Mononuclear cell (primary cell): Measurements from ENCODE around the gene WEE2. TPM values are rescaled to one million over a fixed set of nuclear protein-coding genes. Genes with fewer than 3 reads are reported as not detected.
A peak's percentile ranks its signal among the peaks of the same experiment; 100 is the strongest.
"Not testable (repeated sequence)": the region's sequence is repeated elsewhere in the genome, so short reads cannot be mapped to it uniquely, and the experiment has no call there.

Source experiments
- H3K27me3 ChIP-seq: 2 replicates; pipeline ENCODE4 v1.6.0; 2011; ENCODE audit warnings: low read length, control low read depth; ENCODE audit not compliant: insufficient read depth
- H3K4me1 ChIP-seq: 2 replicates; pipeline ENCODE4 v1.5.1; 2011; ENCODE audit warnings: mild to moderate bottlenecking, low read length, control low read depth; ENCODE audit not compliant: insufficient read depth
- H3K4me3 ChIP-seq: 2 replicates; pipeline ENCODE4 v1.5.1; 2011; ENCODE audit warnings: mild to moderate bottlenecking, low read length, moderate library complexity
- H3K9me3 ChIP-seq: 2 replicates; pipeline ENCODE4 v1.5.1; 2011; ENCODE audit warnings: low read depth, mild to moderate bottlenecking, control low read depth, low read length
- total RNA-seq: library from RNA; depleted of rRNA; stranded (reverse); fragments of >200 nt; gene quantifications from one replicate; pipeline ENCODE4 v1.2.3, GENCODE V29; 2012

The WEE2 gene
- total RNA-seq, 1 donor: 0.31 TPM

- Histone ChIP-seq H3K9me3 (no peaks in the 10 kb centered on the region), H3K27me3 (no peaks in the 10 kb centered on the region), H3K4me1 (no peaks in the 10 kb centered on the region), H3K4me3 (no peak overlapping the region)
Observed at GRCh38 chr7:141715794-141716689, 7.9 kb downstream of the WEE2 start.

GRCh38 chr7:141717450-141717849, 9.3 kb downstream of the WEE2 start:
- no peak overlapping the region for H3K4me3 ChIP-seq
- no peaks in the 10 kb centered on the region for H3K9me3 ChIP-seq
- H3K27me3 ChIP-seq: no peaks in the 10 kb centered on the region
- no peaks in the 10 kb centered on the region for H3K4me1 ChIP-seq

GRCh38 chr7:141722529-141722928, 14.4 kb downstream of the WEE2 start:
- no peaks in the 10 kb centered on the region for H3K27me3 ChIP-seq
- H3K4me1 ChIP-seq: no peaks in the 10 kb centered on the region
- H3K9me3 ChIP-seq: no peaks in the 10 kb centered on the region
- H3K4me3 ChIP-seq: no peak overlapping the region

GRCh38 chr7:141729020-141729419, 20.9 kb downstream of the WEE2 start:
- H3K4me1 ChIP-seq: no peaks in the 10 kb centered on the region
- no peak overlapping the region for H3K4me3 ChIP-seq
- H3K27me3 ChIP-seq: no peaks in the 10 kb centered on the region
- no peaks in the 10 kb centered on the region for H3K9me3 ChIP-seq

- Histone ChIP-seq H3K9me3 (no peaks in the 10 kb centered on the region), H3K27me3 (no peaks in the 10 kb centered on the region), H3K4me3 (no peak overlapping the region), H3K4me1 (no peaks in the 10 kb centered on the region)
Observed at GRCh38 chr7:141731476-141732149, 23.5 kb downstream of the WEE2 start.

- H3K4me1 ChIP-seq: peaks cover 30% of the 10 kb centered on the region
- no peaks in the 10 kb centered on the region for H3K9me3 ChIP-seq
- peak overlapping the region; percentile 87 for H3K4me3 ChIP-seq
- H3K27me3 ChIP-seq: no peaks in the 10 kb centered on the region
Observed at GRCh38 chr7:141737118-141737835, 29.1 kb downstream of the WEE2 start.

- Histone ChIP-seq H3K27me3 (no peaks in the 10 kb centered on the region), H3K4me1 (peaks cover 30% of the 10 kb centered on the region), H3K9me3 (no peaks in the 10 kb centered on the region), H3K4me3 (peak within 1 kb of the TSS; percentile 87)
Observed at GRCh38 chr7:141737836-141738591, 29.9 kb downstream of the WEE2 start, which contains the start of gene SSBP1. SSBP1 (plus strand) TSS chr7:141738358; CDS start chr7:141739167, 809 bp downstream.

- no peaks in the 10 kb centered on the region for H3K27me3 ChIP-seq
- peaks cover 30% of the 10 kb centered on the region for H3K4me1 ChIP-seq
- H3K4me3 ChIP-seq: peak overlapping the region; percentile 87
- no peaks in the 10 kb centered on the region for H3K9me3 ChIP-seq
Observed at GRCh38 chr7:141738592-141739013, 30.4 kb downstream of the WEE2 start.

- H3K27me3 ChIP-seq: no peaks in the 10 kb centered on the region
- H3K4me1 ChIP-seq: peaks cover 30% of the 10 kb centered on the region
- no peak overlapping the region for H3K4me3 ChIP-seq
- H3K9me3 ChIP-seq: no peaks in the 10 kb centered on the region
Observed at GRCh38 chr7:141739250-141739649, 31.1 kb downstream of the WEE2 start.

GRCh38 chr7:141742229-141742628, 34.1 kb downstream of the WEE2 start:
- Histone ChIP-seq H3K27me3 (no peaks in the 10 kb centered on the region), H3K4me1 (peaks cover 26% of the 10 kb centered on the region), H3K9me3 (no peaks in the 10 kb centered on the region), H3K4me3 (no peak overlapping the region)

- Histone ChIP-seq H3K4me3 (no peak overlapping the region), H3K27me3 (no peaks in the 10 kb centered on the region), H3K9me3 (no peaks in the 10 kb centered on the region), H3K4me1 (peaks cover 16% of the 10 kb centered on the region)
Observed at GRCh38 chr7:141744131-141744530, 36.0 kb downstream of the WEE2 start.

GRCh38 chr7:141748396-141748795, 40.2 kb downstream of the WEE2 start:
- Histone ChIP-seq H3K27me3 (no peaks in the 10 kb centered on the region), H3K4me3 (no peak overlapping the region), H3K4me1 (no peaks in the 10 kb centered on the region), H3K9me3 (peaks cover 29% of the 10 kb centered on the region)

GRCh38 chr7:141751904-141752303, 43.8 kb downstream of the WEE2 start:
- H3K4me1 ChIP-seq, H3K4me3 ChIP-seq, H3K27me3 ChIP-seq: not testable (repeated sequence)
- peaks cover 29% of the 10 kb centered on the region for H3K9me3 ChIP-seq

GRCh38 chr7:141752634-141753033, 44.5 kb downstream of the WEE2 start:
- Histone ChIP-seq H3K4me1 (no peaks in the 10 kb centered on the region), H3K4me3 (no peak overlapping the region), H3K27me3 (no peaks in the 10 kb centered on the region), H3K9me3 (peaks cover 29% of the 10 kb centered on the region)
